ENCODE data around the gene ARL17B. TPM values are rescaled to one million over a fixed set of nuclear protein-coding genes. Genes with fewer than 3 reads are reported as not detected.
"Not testable (repeated sequence)": the region's sequence is repeated elsewhere in the genome, so short reads cannot be mapped to it uniquely, and the experiment has no call there.

Gene ARL17B
- total and polyA plus RNA-seq, 2 of the 8 experiments (the other 6 are each of a cell fraction or from before 2014, with no cell fraction given), result 5.4 to 21.6 TPM

DNA sequence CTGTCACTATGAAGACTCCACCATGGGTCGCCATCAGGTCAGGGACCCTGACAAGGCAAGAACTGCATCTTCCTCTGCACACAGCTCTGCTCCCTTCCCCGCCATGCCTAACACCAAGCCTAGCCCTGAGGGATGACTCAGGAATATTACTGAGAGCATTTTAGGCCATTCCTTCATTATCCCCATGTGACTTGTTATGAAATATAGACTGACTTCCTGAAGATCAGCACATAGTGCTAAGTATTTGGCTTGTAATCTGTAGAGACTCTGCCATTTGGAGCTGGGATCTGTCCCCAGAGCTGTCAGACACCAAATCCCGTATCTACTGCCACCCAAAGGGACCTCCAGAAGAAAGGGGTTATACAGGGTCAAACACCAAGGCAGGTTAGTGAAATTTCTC is 19.4 kb downstream of the ARL17B start:
- H2BK120ac ChIP-seq (replicated peaks; ENCODE audit: low read depth, low read length); H3K79me1 ChIP-seq (ENCODE audit: low read depth, low read length); CTCF ChIA-PET (ENCODE audit: partially characterized antibody); H4K91ac ChIP-seq (replicated peaks; ENCODE audit: insufficient read length, low read length); DNase-seq (ENCODE audit: low read depth in 1 of 2, low spot score in 2 of 2); H3K9me3 ChIP-seq (ENCODE audit: insufficient read depth in 2 of 2, low read depth in 1 of 2, low read length in 1 of 2); H4K5ac ChIP-seq (ENCODE audit: insufficient read length, low read depth, low read length); H3K4ac ChIP-seq (replicated peaks; ENCODE audit: insufficient read length, low read depth, low read length); H2BK12ac ChIP-seq (ENCODE audit: low read depth, low read length); H4K8ac ChIP-seq (ENCODE audit: extremely low read depth, insufficient read depth, low read length); H2BK15ac ChIP-seq (ENCODE audit: low read length); H3K79me2 ChIP-seq (ENCODE audit: control insufficient read depth in 1 of 2, insufficient read depth in 2 of 2, low read length in 2 of 2); H2BK20ac ChIP-seq (ENCODE audit: low read length); H3K23me2 ChIP-seq (ENCODE audit: low read depth, low read length); H3K18ac ChIP-seq (ENCODE audit: extremely low read depth, low read length); H3K56ac ChIP-seq (replicated peaks; ENCODE audit: insufficient read length, low read depth, low read length); H3K4me2 ChIP-seq (ENCODE audit: insufficient read depth in 1 of 2, low read depth in 2 of 2, low read length in 2 of 2); H3K9ac ChIP-seq (replicated peaks in 1 of 4; ENCODE audit: extremely low read depth in 1 of 4, low read depth in 3 of 4, low read length in 3 of 4); H2BK5ac ChIP-seq (ENCODE audit: low read depth, low read length); H3K4me1 ChIP-seq (replicated peaks in 1 of 4; ENCODE audit: control insufficient read depth in 3 of 4, insufficient read depth in 4 of 4, low read length in 3 of 4); H3K27me3 ChIP-seq (replicated peaks in 1 of 4; ENCODE audit: control insufficient read depth in 3 of 4, extremely low read depth in 1 of 4, insufficient read depth in 3 of 4, low read length in 3 of 4); H3K36me3 ChIP-seq (ENCODE audit: control insufficient read depth in 2 of 4, insufficient read depth in 4 of 4, low read length in 3 of 4); H4K20me1 ChIP-seq (replicated peaks in 1 of 2; ENCODE audit: control insufficient read depth in 1 of 2, insufficient read depth in 2 of 2, low read length in 2 of 2); FAIRE-seq; H2AK5ac ChIP-seq (ENCODE audit: low read depth, low read length); POLR2A ChIA-PET (ENCODE audit: partially characterized antibody); H3K14ac ChIP-seq (ENCODE audit: insufficient read length); H3K23ac ChIP-seq (ENCODE audit: insufficient read length); H2AFZ ChIP-seq (ENCODE audit: low read length); H3K27ac ChIP-seq (ENCODE audit: low read depth, low read length); H3K4me3 ChIP-seq (ENCODE audit: extremely low read depth in 1 of 4, insufficient read depth in 2 of 4, low read depth in 3 of 4, low read length in 4 of 4): not testable (repeated sequence)
- no CpG with 5 or more reads among the region's 3 CpGs for WGBS, 2 experiments (ENCODE audit: extremely low coverage in 1 of 2, insufficient coverage in 1 of 2, insufficient read length in 1 of 2, insufficient replicate concordance in 2 of 2, low coverage in 1 of 2, low lambda C conversion rate in 2 of 2, missing lambda C conversion rate in 1 of 2)

DNA sequence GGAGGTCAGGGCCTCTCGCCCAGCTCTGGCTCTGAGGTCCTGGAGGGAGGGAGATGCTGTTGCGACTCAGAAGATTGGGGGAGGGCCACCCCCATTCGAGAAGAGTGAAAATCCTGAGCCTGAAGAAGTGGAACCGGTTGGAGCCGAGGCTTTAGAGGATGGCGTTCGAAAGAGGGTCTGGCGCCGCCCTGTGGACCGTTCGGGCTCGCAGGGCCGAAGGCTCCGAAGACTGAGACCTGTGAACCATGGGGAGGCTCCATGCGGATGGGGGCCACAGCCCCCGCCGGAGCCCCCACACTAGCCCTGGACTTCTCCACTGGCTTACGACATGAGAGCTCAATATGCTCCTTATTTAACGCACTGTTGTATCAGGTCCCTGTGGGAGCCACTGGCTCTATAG is 20.3 kb downstream of the ARL17B start:
- H2AFZ ChIP-seq (ENCODE audit: low read length); H2BK15ac ChIP-seq (ENCODE audit: low read length); H3K23ac ChIP-seq (ENCODE audit: insufficient read length); POLR2A ChIA-PET (ENCODE audit: partially characterized antibody); H3K27ac ChIP-seq (ENCODE audit: low read depth, low read length); H2BK5ac ChIP-seq (ENCODE audit: low read depth, low read length); H3K18ac ChIP-seq (ENCODE audit: extremely low read depth, low read length); H3K56ac ChIP-seq (replicated peaks; ENCODE audit: insufficient read length, low read depth, low read length); H3K23me2 ChIP-seq (ENCODE audit: low read depth, low read length); H2BK120ac ChIP-seq (replicated peaks; ENCODE audit: low read depth, low read length); DNase-seq (ENCODE audit: low read depth in 1 of 2, low spot score in 2 of 2); H4K8ac ChIP-seq (ENCODE audit: extremely low read depth, insufficient read depth, low read length); H4K91ac ChIP-seq (replicated peaks; ENCODE audit: insufficient read length, low read length); H3K27me3 ChIP-seq (replicated peaks in 1 of 4; ENCODE audit: control insufficient read depth in 3 of 4, extremely low read depth in 1 of 4, insufficient read depth in 3 of 4, low read length in 3 of 4); H3K36me3 ChIP-seq (ENCODE audit: control insufficient read depth in 2 of 4, insufficient read depth in 4 of 4, low read length in 3 of 4); H2BK12ac ChIP-seq (ENCODE audit: low read depth, low read length); H3K4ac ChIP-seq (replicated peaks; ENCODE audit: insufficient read length, low read depth, low read length); H3K9ac ChIP-seq (replicated peaks in 1 of 4; ENCODE audit: extremely low read depth in 1 of 4, low read depth in 3 of 4, low read length in 3 of 4); FAIRE-seq; H3K79me2 ChIP-seq (ENCODE audit: control insufficient read depth in 1 of 2, insufficient read depth in 2 of 2, low read length in 2 of 2); H4K20me1 ChIP-seq (replicated peaks in 1 of 2; ENCODE audit: control insufficient read depth in 1 of 2, insufficient read depth in 2 of 2, low read length in 2 of 2); H2BK20ac ChIP-seq (ENCODE audit: low read length); H3K79me1 ChIP-seq (ENCODE audit: low read depth, low read length); H2AK5ac ChIP-seq (ENCODE audit: low read depth, low read length); H3K4me1 ChIP-seq (replicated peaks in 1 of 4; ENCODE audit: control insufficient read depth in 3 of 4, insufficient read depth in 4 of 4, low read length in 3 of 4); H3K4me2 ChIP-seq (ENCODE audit: insufficient read depth in 1 of 2, low read depth in 2 of 2, low read length in 2 of 2); H3K14ac ChIP-seq (ENCODE audit: insufficient read length); H4K5ac ChIP-seq (ENCODE audit: insufficient read length, low read depth, low read length); CTCF ChIA-PET (ENCODE audit: partially characterized antibody); H3K9me3 ChIP-seq (ENCODE audit: insufficient read depth in 2 of 2, low read depth in 1 of 2, low read length in 1 of 2); H3K4me3 ChIP-seq (ENCODE audit: extremely low read depth in 1 of 4, insufficient read depth in 2 of 4, low read depth in 3 of 4, low read length in 4 of 4): not testable (repeated sequence)
- no CpG with 5 or more reads among the region's 19 CpGs for WGBS, 2 experiments (ENCODE audit: extremely low coverage in 1 of 2, insufficient coverage in 1 of 2, insufficient read length in 1 of 2, insufficient replicate concordance in 2 of 2, low coverage in 1 of 2, low lambda C conversion rate in 2 of 2, missing lambda C conversion rate in 1 of 2)
